H1 (cell line): Measurements from ENCODE around the gene ACKR1. TPM values are rescaled to one million over a fixed set of nuclear protein-coding genes. Genes with fewer than 3 reads are reported as not detected.

Source experiments
- CTCF ChIA-PET: fragments of 300-600 bp; sonication (Branson Sonifier 250); formaldehyde crosslinking; loops from one replicate; lab custom pipeline; 2021; ENCODE audit not compliant: partially characterized antibody; lab: Charles Lee
- POLR2A ChIA-PET: fragments of 300-600 bp; sonication (Branson Sonifier 250); formaldehyde crosslinking; loops from one replicate; lab custom pipeline; 2021; ENCODE audit warnings: inconsistent platforms; ENCODE audit not compliant: partially characterized antibody; lab: Charles Lee
- DNase-seq, 2 experiments: peaks; one replicate each; pipeline versions ENCODE4 v3.0.0 to v3.0.0-alpha.2; 2010 to 2022; ENCODE audit warnings: low spot score in 2 of 2, low read depth in 1 of 2, mixed read lengths in 1 of 2
- FAIRE-seq: peaks from 2 replicates; lab custom pipeline; 2011; peaks lifted over from hg19 to GRCh38; lab: Jason Lieb, UNC
- H2AFZ ChIP-seq: 2 replicates; pipeline ENCODE4 v1.8.1; 2012; ENCODE audit warnings: low read length, inconsistent platforms
- H2AK5ac ChIP-seq: 2 replicates; pipeline ENCODE4 v1.6.1; 2013; ENCODE audit warnings: low read depth, low read length
- H2BK120ac ChIP-seq: replicated peaks from 2 replicates; pipeline ENCODE3; 2013; ENCODE audit warnings: low read depth, low read length, inconsistent platforms
- H2BK12ac ChIP-seq: 2 replicates; pipeline ENCODE4 v1.6.1; 2013; ENCODE audit warnings: low read depth, low read length
- H2BK15ac ChIP-seq: 2 replicates; pipeline ENCODE4 v1.6.1; 2013; ENCODE audit warnings: low read length
- H2BK20ac ChIP-seq: 2 replicates; pipeline ENCODE4 v1.6.1; 2013; ENCODE audit warnings: low read length
- H2BK5ac ChIP-seq: 2 replicates; pipeline ENCODE4 v1.6.1; 2013; ENCODE audit warnings: low read depth, low read length
- H3K14ac ChIP-seq: 2 replicates; pipeline ENCODE4 v1.6.1; 2013; ENCODE audit warnings: inconsistent platforms; ENCODE audit not compliant: insufficient read length
- H3K18ac ChIP-seq: 2 replicates; pipeline ENCODE4 v1.6.1; 2013; ENCODE audit warnings: low read length; ENCODE audit errors: extremely low read depth
- H3K23ac ChIP-seq: 2 replicates; pipeline ENCODE4 v1.6.1; 2013; ENCODE audit warnings: inconsistent platforms; ENCODE audit not compliant: insufficient read length
- H3K23me2 ChIP-seq: 2 replicates; pipeline ENCODE4 v1.6.1; 2013; ENCODE audit warnings: low read depth, low read length
- H3K27ac ChIP-seq: 2 replicates; pipeline ENCODE4 v1.6.1; 2011; ENCODE audit warnings: low read depth, low read length, inconsistent platforms
- H3K27me3 ChIP-seq, 4 experiments: replicated peaks in 1 of 4; 1 replicate in 1 of 4; 2 replicates in 3 of 4; pipeline versions ENCODE4 v1.6.1 to v1.8.1; 2011 to 2013; ENCODE audit warnings: low read length in 3 of 4, mild to moderate bottlenecking in 3 of 4, inconsistent platforms in 2 of 4, mixed read lengths in 2 of 4, moderate library complexity in 1 of 4; ENCODE audit not compliant: control insufficient read depth in 3 of 4, insufficient read depth in 3 of 4; ENCODE audit errors: extremely low read depth in 1 of 4
- H3K36me3 ChIP-seq, 4 experiments: 2 replicates each; pipeline versions ENCODE4 v1.6.1 to v1.8.1; 2011 to 2013; ENCODE audit warnings: mild to moderate bottlenecking in 4 of 4, low read length in 3 of 4, moderate library complexity in 2 of 4, control low read depth in 1 of 4, inconsistent platforms in 1 of 4; ENCODE audit not compliant: insufficient read depth in 4 of 4, control insufficient read depth in 2 of 4
- H3K4ac ChIP-seq: replicated peaks from 2 replicates; pipeline ENCODE3; 2013; ENCODE audit warnings: low read length, low read depth, mixed read lengths, inconsistent platforms; ENCODE audit not compliant: insufficient read length
- H3K4me1 ChIP-seq, 4 experiments: replicated peaks in 1 of 4; 1 replicate in 1 of 4; 2 replicates in 3 of 4; pipeline versions ENCODE4 v1.6.1 to v1.8.1; 2011 to 2013; ENCODE audit warnings: low read length in 3 of 4, inconsistent platforms in 2 of 4, mixed read lengths in 1 of 4; ENCODE audit not compliant: insufficient read depth in 4 of 4, control insufficient read depth in 3 of 4
- H3K4me2 ChIP-seq, 2 experiments: 2 replicates each; pipeline versions ENCODE4 v1.6.1 to v1.8.1; 2011 to 2013; ENCODE audit warnings: low read depth in 2 of 2, low read length in 2 of 2, control low read depth in 1 of 2, inconsistent platforms in 1 of 2, mild to moderate bottlenecking in 1 of 2; ENCODE audit not compliant: insufficient read depth in 1 of 2
- H3K4me3 ChIP-seq, 4 experiments: fragments of 200-600, 300-600 bp in 1 of 4; sonication (generic), shearing (Covaris generic), sonication (Bioruptor Twin) in 1 of 4; 2 replicates each; pipeline versions ENCODE4 v1.5.1 to v1.8.1; 2011 to 2016; ENCODE audit warnings: low read length in 4 of 4, low read depth in 3 of 4, control low read depth in 2 of 4, inconsistent platforms in 2 of 4, mild to moderate bottlenecking in 2 of 4, mixed read lengths in 1 of 4, moderate library complexity in 1 of 4; ENCODE audit not compliant: insufficient read depth in 2 of 4; ENCODE audit errors: extremely low read depth in 1 of 4
- H3K56ac ChIP-seq: replicated peaks from 2 replicates; pipeline ENCODE3; 2013; ENCODE audit warnings: low read depth, mild to moderate bottlenecking, mixed read lengths, low read length, inconsistent platforms; ENCODE audit not compliant: insufficient read length
- H3K79me1 ChIP-seq: 2 replicates; pipeline ENCODE4 v1.6.1; 2013; ENCODE audit warnings: low read depth, low read length, control low read depth
- H3K79me2 ChIP-seq, 2 experiments: 2 replicates each; pipeline versions ENCODE4 v1.6.1 to v1.8.1; 2012 to 2013; ENCODE audit warnings: low read length in 2 of 2, mild to moderate bottlenecking in 2 of 2, inconsistent platforms in 1 of 2; ENCODE audit not compliant: insufficient read depth in 2 of 2, control insufficient read depth in 1 of 2
- H3K9ac ChIP-seq, 4 experiments: replicated peaks in 1 of 4; 1 replicate in 1 of 4; 2 replicates in 3 of 4; pipeline versions ENCODE4 v1.6.1 to v1.8.1; 2011 to 2013; ENCODE audit warnings: low read depth in 3 of 4, low read length in 3 of 4, control low read depth in 2 of 4, mild to moderate bottlenecking in 2 of 4, moderate library complexity in 2 of 4, inconsistent platforms in 1 of 4; ENCODE audit errors: extremely low read depth in 1 of 4
- H3K9me3 ChIP-seq, 2 experiments: 2 replicates each; pipeline versions ENCODE4 v1.6.1 to v1.8.1; 2012 to 2013; ENCODE audit warnings: mild to moderate bottlenecking in 2 of 2, moderate library complexity in 2 of 2, control low read depth in 1 of 2, inconsistent platforms in 1 of 2, low read depth in 1 of 2, low read length in 1 of 2, mixed read lengths in 1 of 2; ENCODE audit not compliant: insufficient read depth in 2 of 2
- H4K20me1 ChIP-seq, 2 experiments: replicated peaks in 1 of 2; 2 replicates each; pipeline versions ENCODE3 to v1.8.1; 2011 to 2013; ENCODE audit warnings: inconsistent platforms in 2 of 2, low read length in 2 of 2, mild to moderate bottlenecking in 1 of 2; ENCODE audit not compliant: insufficient read depth in 2 of 2, control insufficient read depth in 1 of 2
- H4K5ac ChIP-seq: 2 replicates; pipeline ENCODE4 v1.6.1; 2013; ENCODE audit warnings: low read length, low read depth, mixed read lengths, inconsistent platforms; ENCODE audit not compliant: insufficient read length
- H4K8ac ChIP-seq: 2 replicates; pipeline ENCODE4 v1.8.0; 2013; ENCODE audit warnings: mild to moderate bottlenecking, moderate library complexity, low read length, inconsistent platforms; ENCODE audit not compliant: insufficient read depth; ENCODE audit errors: extremely low read depth
- H4K91ac ChIP-seq: replicated peaks from 2 replicates; pipeline ENCODE3; 2013; ENCODE audit warnings: low read length, mixed read lengths, inconsistent platforms; ENCODE audit not compliant: insufficient read length
- ATF3 ChIP-seq: IDR thresholded peaks from 2 replicates; pipeline ENCODE4 v1.6.1; 2011; ENCODE audit warnings: low read depth, mild to moderate bottlenecking, low read length; ENCODE audit not compliant: insufficient read depth
- CEBPB ChIP-seq: IDR thresholded peaks from 2 replicates; pipeline ENCODE4 v1.6.1; 2012; ENCODE audit warnings: low read depth, low read length
- KDM5A ChIP-seq: fragments of 200-600 bp; IDR thresholded peaks from 2 replicates; pipeline ENCODE4 v1.7.1; 2012; ENCODE audit warnings: mild to moderate bottlenecking, low read length, inconsistent platforms, mixed read lengths
- MAX ChIP-seq: IDR thresholded peaks from 2 replicates; pipeline ENCODE4 v1.6.1; 2012; ENCODE audit warnings: inconsistent platforms
- POLR2A ChIP-seq, 2 experiments: IDR thresholded peaks; 1 replicate in 1 of 2; 2 replicates in 1 of 2; pipeline ENCODE4 v1.6.1; 2011; ENCODE audit warnings: low read depth in 2 of 2, low read length in 2 of 2, mild to moderate bottlenecking in 2 of 2; ENCODE audit errors: control extremely low read depth in 1 of 2
- POLR2AphosphoS5 ChIP-seq: IDR thresholded peaks from 2 replicates; pipeline ENCODE4 v1.6.1; 2011; ENCODE audit warnings: low read depth, low read length
- POU5F1 ChIP-seq: IDR thresholded peaks from 2 replicates; pipeline ENCODE4 v1.6.1; 2011; ENCODE audit warnings: low read depth, mild to moderate bottlenecking, low read length, moderate library complexity
- RNF2 ChIP-seq: fragments of 200-900, 300-1000 bp; sonication (generic); IDR thresholded peaks from 2 replicates; pipeline ENCODE4 v1.7.1; 2016; ENCODE audit warnings: borderline replicate concordance, low read depth, mild to moderate bottlenecking, antibody characterized with exemption, low read length; ENCODE audit not compliant: poor library complexity, severe bottlenecking; ENCODE audit errors: missing control alignments
- RXRA ChIP-seq: IDR thresholded peaks from 2 replicates; pipeline ENCODE4 v1.6.1; 2011; ENCODE audit warnings: low read depth, mild to moderate bottlenecking, low read length, moderate library complexity; ENCODE audit not compliant: insufficient read depth
- SP2 ChIP-seq: IDR thresholded peaks from 2 replicates; pipeline ENCODE4 v1.6.1; 2012; ENCODE audit warnings: mild to moderate bottlenecking, low read length, inconsistent platforms
- TBP ChIP-seq: IDR thresholded peaks from 2 replicates; pipeline ENCODE4 v1.6.1; 2011; ENCODE audit warnings: low read depth, low read length, improper control_type of control experiment
- TEAD4 ChIP-seq: IDR thresholded peaks from 2 replicates; pipeline ENCODE4 v1.6.1; 2012; ENCODE audit warnings: low read depth, low read length, inconsistent platforms, mixed read lengths
- WGBS, 2 experiments: shearing (Covaris generic) in 1 of 2; methylation state at CpG; one replicate each; pipeline versions ENCODE4 v1.1.6 to v1.1.7; 2013 to 2015; ENCODE audit warnings: low lambda C conversion rate in 2 of 2, mixed read lengths in 2 of 2, inconsistent platforms in 1 of 2, low coverage in 1 of 2, missing lambda C conversion rate in 1 of 2; ENCODE audit not compliant: insufficient replicate concordance in 2 of 2, insufficient coverage in 1 of 2, insufficient read length in 1 of 2; ENCODE audit errors: extremely low coverage in 1 of 2, missing lambda C conversion rate in 1 of 2; 5-methylcytosine and 5-hydroxymethylcytosine counted together
- polyA plus RNA-seq, 7 experiments: library from polyadenylated mRNA; depleted of rRNA in 3 of 7; stranded (reverse) in 5 of 7; unstranded in 2 of 7; fragments of >200 nt in 5 of 7; fragments of 200-250 nt in 2 of 7; gene quantifications; 1 replicate in 5 of 7; 2 replicates in 1 of 7; 4 replicates in 1 of 7; pipeline versions ENCODE4 v1.2.1 to v1.2.3, GENCODE V29; 2011 to 2013; ENCODE audit warnings: missing spikeins in 2 of 7, mixed read lengths in 2 of 7
- total RNA-seq: library from RNA; stranded (reverse); fragmentation: NEBNext Ultra II Directional; extraction: Animal tissue kit (Norgen Biotek cat#: 25700); gene quantifications from 2 replicates; pipeline ENCODE4 v1.2.1, GENCODE V29; 2021

ACKR1 gene
- total and polyA plus RNA-seq, 2 of the 8 experiments (the other 6 are each of a cell fraction or from before 2014, with no cell fraction given) = 0.61 to 1.00 TPM

GRCh38 chr1:159209061-159209460 lies 4.4 kb downstream of the ACKR1 start:
- Histone ChIP-seq H3K14ac (no peak overlapping the region), H2BK15ac (no peak overlapping the region), H2AFZ (no peak overlapping the region), H2BK20ac (no peak overlapping the region), H3K27me3 (no peaks in the 10 kb centered on the region; a peak in 1 of 7 replicates), H2AK5ac (no peak overlapping the region), H3K79me1 (no peaks in the 10 kb centered on the region), H3K18ac (no peak overlapping the region), H3K23me2 (no peaks in the 10 kb centered on the region; the same call in 1 of the 2 replicates), H2BK120ac (no peak overlapping the region), H4K8ac (no peak overlapping the region), H3K56ac (no peak overlapping the region), H3K9me3 (no peaks in the 10 kb centered on the region), H4K20me1 (no peaks in the 10 kb centered on the region), H3K4me1 (peaks cover 2 to 7% (median 3%) of the 10 kb centered on the region in 4 experiments; a peak in 5 of 7 replicates), H3K4me2 (no peak overlapping the region; a peak in 1 of 4 replicates), H4K5ac (no peak overlapping the region), H3K36me3 (no peaks in the 10 kb centered on the region), H3K4me3 (no peak overlapping the region), H3K79me2 (no peaks in the 10 kb centered on the region), H3K23ac (no peak overlapping the region), H4K91ac (no peak overlapping the region), H3K9ac (no peak overlapping the region), H3K27ac (no peak overlapping the region), H2BK5ac (no peak overlapping the region), H2BK12ac (no peak overlapping the region), H3K4ac (no peak overlapping the region)
- ChIA-PET POLR2A (interaction anchor here (1.4 to 1.7 kb wide), 2 partner anchors 11 to 13 kb away, joined by 4 read pairs; no protein-coding TSS in a partner anchor), CTCF (interaction anchor here (0.7 to 26.6 kb wide), 9 partner anchors 3 to 685 kb away, joined by 3 to 660 read pairs (median 14); partner anchors contain the start of genes ACKR1 and CADM3)
- FAIRE-seq (no peak), DNase-seq (no peak)
- WGBS, 2 experiments = 93% methylated on average over 7 of the region's 7 CpGs; no CpG with 5 or more reads in 1 of the 2 experiments
- TF ChIP-seq RXRA (no peak), POU5F1 (no peak), TBP (no peak), ATF3 (no peak), TEAD4 (no peak), SP2 (no peak), MAX (no peak), CEBPB (no peak), RNF2 (no peak), KDM5A (no peak), POLR2A (IDR thresholded peaks at IDR 0.05; ENCODE audit: control extremely low read depth in 1 of 2, low read depth in 2 of 2, low read length in 2 of 2) (no peak), POLR2AphosphoS5 (no peak)
